Psoas muscle (tissue), 8 donors: Measurements from ENCODE around the gene LAMA5. TPM values are rescaled to one million over a fixed set of nuclear protein-coding genes. Genes with fewer than 3 reads are reported as not detected.

Source experiments
- ATAC-seq, 4 donors: fragments of 200-7000 bp; cut with Tn5 transposase; one replicate each; pipeline ENCODE4 v1.9.1; 2020; ENCODE audit warnings: moderate library complexity in 3 of 4, mild to moderate bottlenecking in 2 of 4
- DNase-seq, 2 donors: peaks; one replicate each; pipeline ENCODE4 v3.0.0-alpha.2; 2020
- H3K27ac ChIP-seq: fragments of 200-600 bp; one replicate; pipeline ENCODE4 v1.8.0; 2022
- H3K27me3 ChIP-seq, 3 donors: fragments of 200-600 bp in 1 of 3; one replicate each; pipeline versions ENCODE4 v1.6.1 to v1.8.0; 2013 to 2022; ENCODE audit warnings: low read length in 2 of 3, mild to moderate bottlenecking in 2 of 3, moderate library complexity in 1 of 3; ENCODE audit not compliant: insufficient read depth in 3 of 3
- H3K36me3 ChIP-seq, 2 donors: fragments of 200-600 bp in 1 of 2; one replicate each; pipeline versions ENCODE4 v1.6.1 to v1.8.0; 2013 to 2022; ENCODE audit warnings: low read depth in 1 of 2, mild to moderate bottlenecking in 1 of 2, moderate library complexity in 1 of 2; ENCODE audit not compliant: insufficient read depth in 1 of 2
- H3K4me1 ChIP-seq: fragments of 200-600 bp; one replicate; pipeline ENCODE4 v1.8.0; 2022
- H3K4me3 ChIP-seq: fragments of 200-600 bp; one replicate; pipeline ENCODE4 v1.8.0; 2022; ENCODE audit warnings: mild to moderate bottlenecking
- H3K9me3 ChIP-seq: fragments of 200-600 bp; one replicate; pipeline ENCODE4 v1.8.0; 2022
- CTCF ChIP-seq: fragments of 200-600 bp; IDR thresholded peaks from one replicate; pipeline ENCODE4 v1.8.0; 2022; ENCODE audit warnings: antibody characterized with exemption
- WGBS, 3 donors: extraction: QIAGEN DNeasy Blood & Tissue Kit; methylation state at CpG; one replicate each; pipeline versions ENCODE4 v1.1.6 to v1.1.7; 2013; 5-methylcytosine and 5-hydroxymethylcytosine counted together
- intact Hi-C, 2 donors: fragments of 100-400 bp; cut with DNase I; formaldehyde crosslinking; loops; one replicate each; pipeline versions ENCODE4 v1.11.0 to v1.14.2; 2022
- polyA plus RNA-seq, 3 donors: library from polyadenylated mRNA; stranded (reverse); fragments of 200-250 nt; gene quantifications; one replicate each; pipeline ENCODE4 v1.2.3, GENCODE V29; 2013
- total RNA-seq, 4 donors: library from RNA; stranded (reverse); fragmentation: NEBNext Ultra II Directional in 2 of 4; extraction: Animal tissue kit (Norgen Biotek cat#: 25700) in 2 of 4; gene quantifications; one replicate each; pipeline versions ENCODE4 v1.2.1 to v1.2.4, GENCODE V29; 2021 to 2023
- donor health status: healthy with polysubstance abuse.
- donor health status: DM: no; HTN: no; CAD: no; lungs with moderate emphysema.
- donor health status: Bipolar disorder and iron deficiency.
- donor health status: healthy.
- donor health status: DM: yes; HTN: yes; CAD: no.
- donor health status: DM: no; HTN: no; CAD: no.
- donor health status: DM: no; HTN: no; CAD: no.
- donor health status: DM: yes; HTN: yes; CAD: no.

LAMA5 gene
- total and polyA plus RNA-seq, 7 donors, result 14.4 to 74.6 (median 34.2) TPM

GRCh38 chr20:62321521-62321948, 45.6 kb downstream of the LAMA5 start:
- Histone ChIP-seq H3K36me3 (peaks cover 0 to 59% of the 10 kb centered on the region in 2 donors), H3K4me3 (no peak overlapping the region), H3K27me3 (no peaks in the 10 kb centered on the region), H3K27ac (no peak overlapping the region), H3K4me1 (no peaks in the 10 kb centered on the region), H3K9me3 (no peaks in the 10 kb centered on the region)
- WGBS, 3 donors, result 77 to 88% (median 88%) methylated on average over 6 to 7 of the region's 7 CpGs
- intact Hi-C loops, result no loop called here
- DNase-seq (peak in 1 of 2 donors; percentile 24), ATAC-seq (peak in 3 of 4 donors; percentile 36 to 66 (median 59))
- TF ChIP-seq CTCF, result no peak

- Histone ChIP-seq H3K36me3 (peaks cover 0 to 59% of the 10 kb centered on the region in 2 donors), H3K27me3 (no peaks in the 10 kb centered on the region), H3K27ac (no peak overlapping the region), H3K9me3 (no peaks in the 10 kb centered on the region), H3K4me1 (no peaks in the 10 kb centered on the region), H3K4me3 (no peak overlapping the region)
- ATAC-seq (peak in 3 of 4 donors; percentile 7 to 39 (median 39)), DNase-seq (peak in 1 of 2 donors; percentile 24)
- no peak for TF ChIP-seq CTCF
- intact Hi-C loops, result no loop called here
- WGBS, 3 donors, result 91 to 94% (median 94%) methylated on average over 21 to 22 of the region's 22 CpGs
These were observed 46.3 kb downstream of the LAMA5 start for GRCh38 chr20:62320581-62321354.

GRCh38 chr20:62319346-62319909, 47.7 kb downstream of the LAMA5 start:
- Histone ChIP-seq H3K9me3 (no peaks in the 10 kb centered on the region), H3K4me3 (no peak overlapping the region), H3K4me1 (no peaks in the 10 kb centered on the region), H3K27ac (no peak overlapping the region), H3K27me3 (no peaks in the 10 kb centered on the region), H3K36me3 (peaks cover 0 to 60% of the 10 kb centered on the region in 2 donors)
- 79 to 84% (median 82%) methylated on average over 29 of the region's 29 CpGs for WGBS, 3 donors
- ATAC-seq, result no peak
- no peak for TF ChIP-seq CTCF
- intact Hi-C loops, result no loop called here
- peak in 1 of 2 donors; percentile 35 for DNase-seq

GRCh38 chr20:62318400-62319345, 48.4 kb downstream of the LAMA5 start:
- Histone ChIP-seq H3K4me3 (no peak overlapping the region), H3K36me3 (peaks cover 0 to 59% of the 10 kb centered on the region in 2 donors), H3K4me1 (no peaks in the 10 kb centered on the region), H3K9me3 (no peaks in the 10 kb centered on the region), H3K27me3 (no peaks in the 10 kb centered on the region), H3K27ac (no peak overlapping the region)
- no peak for TF ChIP-seq CTCF
- ATAC-seq, result no peak
- intact Hi-C loops, result no loop called here
- 87 to 90% (median 89%) methylated on average over 35 to 36 of the region's 36 CpGs for WGBS, 3 donors
- no peak for DNase-seq
